GM21528 (cell line): ENCODE results near the gene FAM174B.

Experiments used
- ATAC-seq: cut with Tn5 transposase; IDR thresholded peaks from one replicate; pipeline ENCODE4 v1.9.1; 2021; ENCODE audit warnings: mild to moderate bottlenecking, moderate library complexity; ENCODE audit not compliant: unreplicated experiment, low FRiP score

The FAM174B gene

GRCh38 chr15:92578096-92578835, 77.3 kb downstream of the FAM174B start:
- no peak for ATAC-seq

DNA sequence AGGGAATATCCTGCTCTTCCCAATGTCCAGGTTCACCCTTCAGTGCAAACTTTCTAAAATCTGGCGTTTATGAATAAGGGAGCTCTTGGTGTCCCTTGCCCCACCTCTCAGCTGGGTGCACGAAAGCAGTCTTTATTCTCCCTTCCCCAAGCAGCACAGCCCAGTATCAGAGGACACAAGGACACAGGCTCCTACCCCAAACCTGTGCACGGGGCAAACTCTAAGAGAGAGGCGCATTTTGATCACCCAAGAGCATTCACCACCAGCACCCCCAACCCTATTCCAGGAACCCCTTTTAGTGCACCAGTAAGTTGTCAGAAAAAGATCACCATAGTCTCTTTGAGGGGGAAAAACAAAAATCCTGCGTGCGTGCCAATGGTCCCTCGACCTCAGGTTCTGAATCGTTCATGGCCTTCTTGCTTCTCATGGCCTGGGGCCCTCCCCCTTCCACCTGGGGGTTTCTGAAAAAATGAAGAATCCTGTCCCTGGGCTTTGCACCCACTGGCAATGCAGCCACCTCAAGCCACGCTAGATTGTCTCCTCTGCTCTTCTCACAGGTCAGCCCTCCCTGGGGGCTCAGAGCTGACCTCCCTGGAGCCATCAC, 78.9 kb downstream of the FAM174B start:
- no peak for ATAC-seq

DNA sequence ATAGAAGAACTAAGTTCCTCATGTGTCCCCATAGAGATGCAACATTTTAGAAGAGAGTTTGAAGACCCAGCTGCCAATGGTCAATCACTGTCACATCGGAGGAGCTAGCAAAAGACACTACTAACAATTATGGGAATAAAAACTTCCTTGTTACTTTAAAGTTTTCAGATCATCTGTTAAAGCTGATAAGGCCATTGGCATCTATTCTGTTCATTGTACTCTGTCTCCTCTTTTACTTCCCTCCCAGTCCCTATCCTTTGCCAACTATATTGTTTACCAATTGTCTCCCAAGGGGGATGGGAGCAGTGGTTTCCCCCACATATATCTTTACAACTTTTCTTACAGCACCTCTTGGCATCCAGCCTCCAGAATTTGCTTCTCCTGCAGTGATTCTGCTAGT, 81.0 kb downstream of the FAM174B start:
- no peak for ATAC-seq

GRCh38 chr15:92574161-92574560, 81.4 kb downstream of the FAM174B start:
- ATAC-seq = no peak

- no peak for ATAC-seq
Measured at GRCh38 chr15:92571824-92572223, 83.8 kb downstream of the FAM174B start.

GRCh38 chr15:92570391-92570790, 85.2 kb downstream of the FAM174B start:
- ATAC-seq = no peak

GRCh38 chr15:92569778-92570177, 85.8 kb downstream of the FAM174B start:
- ATAC-seq = no peak
